Erythroblast (primary cell): ENCODE measurements around the gene CDCA7L.

Experiments used
- GATA1 ChIP-seq: IDR thresholded peaks from 2 replicates; pipeline ENCODE4 v1.6.1; 2011; ENCODE audit warnings: low read depth, mild to moderate bottlenecking, control low read depth, low read length, moderate library complexity
- POLR2A ChIP-seq: IDR thresholded peaks from 2 replicates; pipeline ENCODE4 v1.6.1; 2011; ENCODE audit warnings: mild to moderate bottlenecking, low read length

DNA sequence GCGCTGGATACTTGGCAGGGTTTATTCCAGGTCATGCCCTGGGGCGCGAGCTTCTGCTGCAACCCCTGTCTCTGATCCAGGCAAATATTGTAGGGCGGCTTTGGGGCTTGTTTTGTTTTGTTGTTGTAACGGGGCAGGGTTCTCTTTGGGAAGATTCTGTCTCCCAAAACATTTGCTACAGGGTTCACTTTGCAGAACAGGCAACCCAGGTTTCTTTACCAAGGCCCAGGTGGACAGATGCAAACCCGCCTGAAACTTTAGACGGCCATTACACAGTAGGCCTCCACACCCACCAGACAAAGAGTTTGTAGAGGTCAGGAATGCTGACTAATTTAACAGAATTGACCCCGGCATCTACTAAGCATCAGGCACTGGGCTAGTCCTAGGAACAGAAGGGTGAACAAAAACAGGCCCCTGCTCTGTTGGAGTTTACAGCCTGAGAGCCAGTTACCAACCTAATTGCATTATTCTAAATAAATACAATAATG is 567 bp upstream of the CDCA7L start:
- TF ChIP-seq POLR2A (no peak), GATA1 (no peak)
